Testis (tissue), 3 donors: ENCODE measurements around the gene NAB1. TPM values are rescaled to one million over a fixed set of nuclear protein-coding genes. Genes with fewer than 3 reads are reported as not detected.

ENCODE experiments used
- DNase-seq: peaks from one replicate; pipeline ENCODE4 v3.0.0-alpha.2; 2019
- H3K27ac ChIP-seq, 2 donors: fragments of 200-600 bp; sonication (generic); one replicate each; pipeline ENCODE4 v1.5.1; 2019
- H3K27me3 ChIP-seq: fragments of 200-600 bp; sonication (generic); one replicate; pipeline ENCODE4 v1.5.1; 2019
- H3K36me3 ChIP-seq: fragments of 200-600 bp; sonication (generic); one replicate; pipeline ENCODE4 v1.5.1; 2017; ENCODE audit warnings: low read depth; ENCODE audit errors: missing control alignments
- H3K4me1 ChIP-seq: fragments of 200-600 bp; sonication (generic); one replicate; pipeline ENCODE4 v1.5.1; 2019
- H3K4me3 ChIP-seq, 2 donors: fragments of 200-600 bp; sonication (generic); one replicate each; pipeline ENCODE4 v1.5.1; 2017 to 2019
- H3K9me3 ChIP-seq: fragments of 200-600 bp; sonication (generic); one replicate; pipeline ENCODE4 v1.5.1; 2017
- POLR2A ChIP-seq: fragments of 450-650 bp; IDR thresholded peaks from one replicate; pipeline ENCODE4 v1.6.1; 2017; ENCODE audit warnings: antibody characterized with exemption, mild to moderate bottlenecking, moderate library complexity
- WGBS, 2 donors: methylation state at CpG; one replicate each; pipeline ENCODE4 v1.1.5; 2018; 5-methylcytosine and 5-hydroxymethylcytosine counted together
- intact Hi-C: fragments of 100-400 bp; cut with DNase I; formaldehyde crosslinking; loops from one replicate; pipeline ENCODE4 v1.15.1; 2023; ENCODE audit warnings: low total_unique reads
- polyA plus RNA-seq: library from polyadenylated mRNA; stranded (reverse); fragments of 350-450 nt; fragmentation: Illumina TruSeq; extraction: RNeasy Lipid Tissue Mini Kit (QIAGEN cat#74804); gene quantifications from one replicate; pipeline ENCODE4 v1.2.3, GENCODE V29; 2014; ENCODE audit warnings: low read depth, low replicate concordance; ENCODE audit not compliant: insufficient read depth
- total RNA-seq, 2 donors: library from RNA; depleted of rRNA; stranded (reverse); fragments of >200 nt; gene quantifications; one replicate each; pipeline ENCODE4 v1.2.3, GENCODE V29; 2016
- TF ChIP-seq, protein P1 (sequence below), 3 experiments: fragments of 450-650 bp in 2 of 3; fragments of 200-600 bp in 1 of 3; sonication (generic) in 1 of 3; IDR thresholded peaks; one replicate each; pipeline ENCODE4 v1.5.1; 2016 to 2019; ENCODE audit warnings: antibody characterized with exemption in 3 of 3, mild to moderate bottlenecking in 2 of 3, moderate library complexity in 1 of 3

NAB1 gene
- total and polyA plus RNA-seq, 3 donors from 2014 or later, result 33.8 to 81.0 (median 61.4) TPM

DNA sequence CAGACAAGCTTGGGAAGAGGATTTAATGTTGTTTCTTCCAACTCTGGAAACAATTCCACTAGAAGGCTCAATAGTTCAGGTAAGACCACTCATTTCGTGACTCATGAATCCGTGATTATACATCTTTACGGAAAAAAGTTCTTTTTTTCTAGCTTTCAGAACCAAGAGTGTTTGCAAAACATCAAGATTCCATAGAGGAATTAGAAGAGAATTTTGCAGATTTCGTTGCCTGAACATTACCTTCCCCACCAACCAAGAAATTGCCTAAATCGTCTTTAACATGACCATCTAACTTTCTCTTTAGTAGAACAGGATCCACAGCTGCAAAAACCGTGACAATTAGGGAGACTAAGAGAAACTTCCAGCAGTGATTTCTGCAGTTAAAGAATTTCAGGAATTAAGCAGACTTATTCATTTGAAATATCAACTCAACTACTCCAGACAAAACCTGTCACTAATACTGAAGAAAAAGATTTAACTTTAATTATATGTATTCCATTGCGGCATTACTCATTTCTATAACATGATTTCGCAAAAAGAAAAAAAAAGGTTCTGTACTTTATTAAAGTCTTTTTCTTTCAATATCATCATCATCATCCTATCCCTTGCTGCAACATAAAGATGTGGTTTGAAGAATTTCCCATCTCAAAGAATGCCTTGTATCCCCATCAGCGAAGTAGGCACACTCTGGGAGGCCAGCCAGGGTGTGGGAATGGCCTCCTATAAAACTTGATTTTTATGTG is 1.9 kb upstream of the NAB1 start:
- Histone ChIP-seq H3K4me3 (no peak overlapping the region), H3K4me1 (peaks cover 18% of the 10 kb centered on the region), H3K27me3 (no peaks in the 10 kb centered on the region), H3K36me3 (no peaks in the 10 kb centered on the region), H3K27ac (peak overlapping the region; percentile 12 to 98), H3K9me3 (no peaks in the 10 kb centered on the region)
- TF ChIP-seq, protein P1, sequence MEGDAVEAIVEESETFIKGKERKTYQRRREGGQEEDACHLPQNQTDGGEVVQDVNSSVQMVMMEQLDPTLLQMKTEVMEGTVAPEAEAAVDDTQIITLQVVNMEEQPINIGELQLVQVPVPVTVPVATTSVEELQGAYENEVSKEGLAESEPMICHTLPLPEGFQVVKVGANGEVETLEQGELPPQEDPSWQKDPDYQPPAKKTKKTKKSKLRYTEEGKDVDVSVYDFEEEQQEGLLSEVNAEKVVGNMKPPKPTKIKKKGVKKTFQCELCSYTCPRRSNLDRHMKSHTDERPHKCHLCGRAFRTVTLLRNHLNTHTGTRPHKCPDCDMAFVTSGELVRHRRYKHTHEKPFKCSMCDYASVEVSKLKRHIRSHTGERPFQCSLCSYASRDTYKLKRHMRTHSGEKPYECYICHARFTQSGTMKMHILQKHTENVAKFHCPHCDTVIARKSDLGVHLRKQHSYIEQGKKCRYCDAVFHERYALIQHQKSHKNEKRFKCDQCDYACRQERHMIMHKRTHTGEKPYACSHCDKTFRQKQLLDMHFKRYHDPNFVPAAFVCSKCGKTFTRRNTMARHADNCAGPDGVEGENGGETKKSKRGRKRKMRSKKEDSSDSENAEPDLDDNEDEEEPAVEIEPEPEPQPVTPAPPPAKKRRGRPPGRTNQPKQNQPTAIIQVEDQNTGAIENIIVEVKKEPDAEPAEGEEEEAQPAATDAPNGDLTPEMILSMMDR (IDR thresholded peaks at IDR 0.05), result no peak
- TF ChIP-seq POLR2A, result no peak
- DNase-seq, result no peak
- intact Hi-C loops, result no loop called here
- WGBS, 2 donors, result 25 to 34% methylated on average over 9 of the region's 9 CpGs

DNA sequence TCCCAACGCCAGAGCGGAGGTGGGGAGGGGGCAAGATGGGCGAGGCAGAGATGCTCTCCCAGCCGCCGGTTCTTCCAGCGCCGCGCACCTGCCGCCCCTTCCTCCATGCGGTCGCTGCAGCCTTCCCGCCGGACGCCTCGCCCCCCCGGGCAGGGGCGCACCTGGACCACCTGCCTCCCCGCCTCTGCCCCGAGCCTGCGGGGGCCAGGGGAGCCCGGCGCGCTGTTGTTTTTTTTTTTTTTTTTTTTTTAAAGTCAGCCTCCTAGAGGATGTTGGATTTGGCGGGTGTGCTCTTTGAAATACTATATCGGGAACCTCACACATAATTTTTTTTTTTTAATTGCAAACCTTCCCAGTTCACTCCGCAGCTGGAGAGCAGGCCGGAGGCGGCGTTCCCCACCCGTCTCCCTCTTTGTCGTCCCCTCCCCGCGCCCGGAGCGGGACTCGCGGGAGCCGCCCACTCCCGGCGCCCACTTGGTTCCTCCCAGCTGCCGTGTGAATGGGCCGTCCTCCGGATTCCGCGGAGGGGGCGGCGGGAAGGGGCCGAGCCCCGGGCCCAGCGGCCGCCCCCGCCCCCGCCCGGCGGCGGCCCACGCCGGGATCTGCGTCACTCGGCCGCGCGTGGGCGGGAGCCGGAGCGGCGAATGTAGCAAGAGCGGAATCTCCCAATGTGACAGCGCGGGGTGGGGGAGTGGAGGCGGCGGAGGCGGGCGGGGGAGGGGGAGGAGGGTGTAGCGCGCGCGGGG is 421 bp upstream of the NAB1 start:
- WGBS, 2 donors, result 0% methylated on average over 37 to 51 of the region's 78 CpGs

DNA sequence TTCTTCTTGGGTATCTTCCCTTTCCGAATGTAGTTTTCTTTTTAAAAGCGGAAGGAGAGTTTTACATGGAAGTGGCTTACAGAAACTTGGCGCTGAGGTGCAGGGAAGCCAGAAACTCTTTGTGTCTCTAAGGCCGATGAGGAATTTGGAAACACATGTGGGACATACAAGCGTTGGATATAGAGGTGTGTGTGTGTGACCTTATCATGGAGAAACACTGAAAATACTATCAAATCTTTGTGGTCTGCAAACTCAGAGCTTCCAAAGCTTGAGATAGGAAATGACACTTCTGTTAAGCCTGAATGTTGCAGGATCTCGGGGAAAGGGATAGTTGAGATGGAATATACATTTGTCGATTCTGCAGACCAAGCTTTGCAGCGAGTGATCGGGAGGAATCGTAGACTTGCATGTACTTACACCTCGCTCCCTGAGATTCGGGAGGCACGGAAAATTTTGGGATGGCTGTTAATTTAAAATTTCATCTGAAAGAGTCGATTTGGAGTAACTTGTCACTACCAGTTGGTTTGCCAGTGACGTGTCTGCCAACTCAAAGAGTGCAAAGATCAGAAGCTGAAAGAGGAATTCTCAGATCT is 1.0 kb downstream of the NAB1 start:
- 0% methylated on average over 15 of the region's 15 CpGs for WGBS, 2 donors
- H3K27ac ChIP-seq, result peak overlapping the region; percentile 94 to 98
- DNase-seq, result peak; percentile 35
- peaks cover 21% of the 10 kb centered on the region for H3K4me1 ChIP-seq
- peak overlapping the region; percentile 90 to 94 for H3K4me3 ChIP-seq
- H3K9me3 ChIP-seq, result no peaks in the 10 kb centered on the region
- intact Hi-C loops, result no loop called here
- no peak for TF ChIP-seq POLR2A
- TF ChIP-seq, protein P1 (IDR thresholded peaks at IDR 0.05), result no peak
- H3K27me3 ChIP-seq, result no peaks in the 10 kb centered on the region
- no peaks in the 10 kb centered on the region for H3K36me3 ChIP-seq

More for the DNA sequence above, 421 bp upstream of the NAB1 start:
- Histone ChIP-seq H3K4me1 (peaks cover 18% of the 10 kb centered on the region), H3K9me3 (no peaks in the 10 kb centered on the region), H3K27ac (peak overlapping the region; percentile 73 to 98), H3K27me3 (no peaks in the 10 kb centered on the region), H3K4me3 (peak overlapping the region; percentile 77 to 90), H3K36me3 (no peaks in the 10 kb centered on the region)
- no peak for TF ChIP-seq POLR2A
- TF ChIP-seq, protein P1 (IDR thresholded peaks at IDR 0.05), result no peak
- intact Hi-C loops, result no loop called here
- DNase-seq, result peak; percentile 89

DNA sequence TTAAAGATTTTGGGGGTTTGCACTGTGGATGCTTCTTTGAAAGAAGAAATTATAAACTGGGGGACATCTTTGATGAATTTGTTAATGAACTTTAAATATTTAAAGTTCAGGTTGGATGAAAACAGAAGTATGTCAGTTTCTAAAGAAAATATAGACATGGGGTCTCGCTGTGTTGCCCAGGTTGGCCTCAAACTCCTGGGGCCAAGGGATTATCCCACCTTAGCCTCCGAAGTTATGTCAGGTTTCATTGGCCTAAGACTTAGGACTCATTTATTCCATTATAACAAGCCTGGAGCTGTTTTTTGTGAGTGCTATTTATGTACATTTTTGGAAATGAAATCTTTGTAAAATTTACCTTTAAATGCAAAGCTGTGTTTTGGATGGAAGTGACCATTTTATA is 2.5 kb downstream of the NAB1 start:
- peaks cover 23% of the 10 kb centered on the region for H3K4me1 ChIP-seq
- intact Hi-C loops, result no loop called here

More for the DNA sequence above, 2.5 kb downstream of the NAB1 start:
- Histone ChIP-seq H3K4me3 (no peak overlapping the region), H3K36me3 (no peaks in the 10 kb centered on the region), H3K27ac (peak overlapping the region in 1 of 2 donors; percentile 5), H3K27me3 (no peaks in the 10 kb centered on the region), H3K9me3 (no peaks in the 10 kb centered on the region)
- no peak for TF ChIP-seq POLR2A
- TF ChIP-seq, protein P1 (IDR thresholded peaks at IDR 0.05), result no peak
- WGBS, 2 donors, result 63 to 78% methylated on average over 2 of the region's 2 CpGs
- no peak for DNase-seq
